GM13976 (cell line): Measurements from ENCODE around the gene TOMM5.
A peak's percentile ranks its signal among the peaks of the same experiment; 100 is the strongest.

ENCODE experiments used
- DNase-seq: peaks from one replicate; pipeline ENCODE4 v3.0.0; 2012; ENCODE audit warnings: low spot score
- in situ Hi-C: fragments of 300-500 bp; cut with MboI; formaldehyde crosslinking; loops from one replicate; pipeline ENCODE4 v1.12.0; 2022; ENCODE audit warnings: low sequenced_read_pairs, mixed read lengths, inconsistent platforms; ENCODE audit not compliant: unreplicated experiment
- TF ChIP-seq, protein P1 (sequence below): IDR thresholded peaks from 2 replicates; pipeline ENCODE4 v1.5.1; 2012; ENCODE audit warnings: borderline replicate concordance, mild to moderate bottlenecking; ENCODE audit not compliant: insufficient read depth; ENCODE audit errors: extremely low read depth, missing control alignments, control extremely low read depth

Gene TOMM5

DNA sequence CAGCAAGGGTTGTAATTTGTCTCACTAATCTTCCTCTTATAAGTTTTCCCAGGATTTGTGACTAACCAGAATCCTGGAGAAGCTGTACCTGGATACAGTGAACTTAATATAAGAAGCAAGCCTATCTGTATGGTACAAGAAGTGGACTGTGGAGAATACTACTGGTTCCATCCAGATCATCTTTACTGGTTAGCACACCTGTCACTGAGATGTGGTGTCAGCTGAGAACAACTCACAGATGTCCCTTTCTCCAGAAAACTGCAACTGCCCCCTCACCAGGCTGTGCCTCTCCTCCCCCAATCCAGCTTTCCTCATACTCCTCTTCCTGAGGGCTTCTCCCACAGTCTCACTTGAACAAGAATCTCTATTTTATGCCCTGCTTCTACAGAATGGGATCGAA, 21.1 kb downstream of the TOMM5 start:
- in situ Hi-C loops = no loop called here
- TF ChIP-seq, protein P1, sequence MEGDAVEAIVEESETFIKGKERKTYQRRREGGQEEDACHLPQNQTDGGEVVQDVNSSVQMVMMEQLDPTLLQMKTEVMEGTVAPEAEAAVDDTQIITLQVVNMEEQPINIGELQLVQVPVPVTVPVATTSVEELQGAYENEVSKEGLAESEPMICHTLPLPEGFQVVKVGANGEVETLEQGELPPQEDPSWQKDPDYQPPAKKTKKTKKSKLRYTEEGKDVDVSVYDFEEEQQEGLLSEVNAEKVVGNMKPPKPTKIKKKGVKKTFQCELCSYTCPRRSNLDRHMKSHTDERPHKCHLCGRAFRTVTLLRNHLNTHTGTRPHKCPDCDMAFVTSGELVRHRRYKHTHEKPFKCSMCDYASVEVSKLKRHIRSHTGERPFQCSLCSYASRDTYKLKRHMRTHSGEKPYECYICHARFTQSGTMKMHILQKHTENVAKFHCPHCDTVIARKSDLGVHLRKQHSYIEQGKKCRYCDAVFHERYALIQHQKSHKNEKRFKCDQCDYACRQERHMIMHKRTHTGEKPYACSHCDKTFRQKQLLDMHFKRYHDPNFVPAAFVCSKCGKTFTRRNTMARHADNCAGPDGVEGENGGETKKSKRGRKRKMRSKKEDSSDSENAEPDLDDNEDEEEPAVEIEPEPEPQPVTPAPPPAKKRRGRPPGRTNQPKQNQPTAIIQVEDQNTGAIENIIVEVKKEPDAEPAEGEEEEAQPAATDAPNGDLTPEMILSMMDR = no peak
- no peak for DNase-seq

DNA sequence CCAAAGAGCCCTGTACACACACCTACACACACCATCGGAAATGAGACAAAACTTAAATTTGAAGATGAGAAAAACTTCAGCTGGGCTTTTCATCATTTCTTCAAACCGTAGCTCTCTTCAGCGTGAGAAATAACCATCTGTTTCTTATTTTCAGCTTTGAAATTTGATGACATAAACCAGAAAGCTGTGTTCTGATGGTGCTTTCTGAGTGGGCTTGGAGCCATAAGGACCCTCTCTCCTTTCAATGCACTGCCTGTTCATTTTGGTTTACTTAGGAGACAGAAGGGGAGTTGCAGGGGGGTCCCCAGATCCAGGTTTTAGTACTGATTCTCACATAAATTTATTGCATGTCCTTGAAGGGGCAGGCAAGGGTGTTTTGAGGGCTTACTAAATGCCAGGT, 25.7 kb downstream of the TOMM5 start:
- in situ Hi-C loops = no loop called here
- TF ChIP-seq, protein P1 = no peak

DNA sequence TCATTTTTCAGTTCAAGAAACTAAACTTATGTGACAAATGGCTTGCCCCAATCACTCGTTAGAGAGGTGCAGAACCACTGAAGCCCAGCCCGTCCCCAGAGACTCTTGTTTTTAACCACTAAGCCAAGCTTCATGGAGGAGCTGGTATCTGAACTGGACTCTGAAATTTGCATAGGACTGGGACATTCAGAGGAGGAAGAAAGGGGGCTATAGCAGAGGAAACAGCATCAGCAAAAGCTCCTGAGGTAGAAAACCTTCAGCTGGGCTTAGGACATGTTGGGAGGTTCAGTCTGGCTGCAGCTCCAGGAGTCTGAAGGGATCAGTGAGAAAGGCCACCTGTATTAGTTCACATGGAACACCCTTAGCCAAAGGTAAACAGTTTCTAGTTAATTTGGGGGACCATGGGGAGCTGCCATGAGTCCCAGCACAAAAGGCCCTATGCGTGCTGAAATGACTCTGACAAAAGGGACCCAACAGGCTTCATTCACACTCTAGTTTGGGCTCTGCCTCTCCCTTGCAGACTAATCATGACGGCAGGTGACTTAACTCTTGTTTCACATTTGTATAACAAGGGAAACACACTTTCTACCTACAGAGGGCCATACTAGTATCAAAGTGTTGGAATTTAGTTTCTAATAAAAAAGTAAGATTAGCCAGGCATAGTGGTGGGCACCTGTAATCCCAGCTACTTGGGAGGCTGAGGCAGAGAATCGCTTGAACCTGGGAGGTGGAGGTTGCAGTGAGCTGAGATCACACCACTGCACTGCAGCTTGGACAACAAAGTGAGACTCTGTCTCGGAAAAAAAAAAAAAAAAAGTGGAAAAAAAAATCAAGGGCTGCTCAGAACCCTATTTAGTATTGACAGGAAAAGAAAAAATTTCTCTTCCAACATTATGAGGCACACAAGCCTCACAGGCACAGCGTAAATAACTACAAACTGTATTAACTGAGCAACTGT, 26.5 kb downstream of the TOMM5 start:
- peak; percentile 50 for DNase-seq
- TF ChIP-seq, protein P1 = no peak
- in situ Hi-C loops = no loop called here

More for the DNA sequence above, 25.7 kb downstream of the TOMM5 start:
- no peak for DNase-seq

DNA sequence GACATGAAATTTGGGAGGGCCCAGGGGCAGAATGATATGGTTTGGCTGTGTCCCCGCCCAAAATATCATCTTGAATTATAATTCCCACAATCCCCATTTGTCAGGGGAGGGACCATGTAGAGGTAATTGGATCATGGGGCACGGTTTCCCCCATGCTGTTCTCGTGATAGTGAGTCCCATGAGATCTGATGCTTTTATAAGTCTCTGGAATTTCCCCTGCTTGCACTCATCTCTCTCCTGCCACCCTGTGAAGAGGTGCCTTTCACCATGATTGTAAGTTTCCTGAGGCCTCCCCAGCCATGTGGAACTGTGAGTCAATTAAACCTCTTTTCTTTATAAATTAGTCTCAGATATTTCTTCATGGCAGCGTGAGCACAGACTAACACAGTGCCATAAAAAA, 27.5 kb downstream of the TOMM5 start:
- no peak for DNase-seq
- in situ Hi-C loops = no loop called here

DNA sequence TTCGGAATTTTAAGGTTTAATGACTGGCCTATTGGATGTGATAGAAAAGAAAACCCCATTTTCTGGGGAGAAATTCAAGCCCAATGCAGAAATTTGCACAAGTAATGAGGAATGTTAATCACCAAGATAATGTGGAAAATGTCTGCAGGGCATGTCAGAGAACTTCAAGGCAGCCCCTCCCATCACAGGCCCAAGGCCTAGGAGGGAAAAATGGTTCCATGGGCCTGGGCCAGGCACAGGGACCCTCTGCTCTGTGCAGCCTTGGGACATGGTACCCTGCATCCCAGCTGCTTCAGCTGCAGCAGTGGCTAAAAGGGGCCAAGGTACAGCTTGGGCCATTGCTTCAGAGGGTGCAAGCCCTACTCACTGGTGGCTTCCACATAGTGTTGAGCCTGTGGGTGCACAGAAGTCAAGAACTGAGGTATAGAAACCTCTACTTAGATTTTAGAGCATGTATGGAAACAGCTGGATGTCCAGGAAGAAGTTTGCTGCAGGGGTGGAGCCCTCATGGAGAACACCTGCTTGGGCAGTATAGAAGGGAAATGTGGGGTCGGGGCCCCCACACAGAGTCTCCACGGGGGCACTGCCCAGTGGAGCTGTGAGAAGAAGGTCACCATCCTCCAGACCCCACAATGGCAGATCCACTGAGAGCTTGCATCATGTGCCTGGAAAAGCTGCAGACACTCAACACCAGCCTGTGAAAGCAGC, 28.4 kb downstream of the TOMM5 start:
- in situ Hi-C loops = no loop called here
- no peak for DNase-seq

More for the DNA sequence above, 27.5 kb downstream of the TOMM5 start:
- TF ChIP-seq, protein P1 = no peak

DNA sequence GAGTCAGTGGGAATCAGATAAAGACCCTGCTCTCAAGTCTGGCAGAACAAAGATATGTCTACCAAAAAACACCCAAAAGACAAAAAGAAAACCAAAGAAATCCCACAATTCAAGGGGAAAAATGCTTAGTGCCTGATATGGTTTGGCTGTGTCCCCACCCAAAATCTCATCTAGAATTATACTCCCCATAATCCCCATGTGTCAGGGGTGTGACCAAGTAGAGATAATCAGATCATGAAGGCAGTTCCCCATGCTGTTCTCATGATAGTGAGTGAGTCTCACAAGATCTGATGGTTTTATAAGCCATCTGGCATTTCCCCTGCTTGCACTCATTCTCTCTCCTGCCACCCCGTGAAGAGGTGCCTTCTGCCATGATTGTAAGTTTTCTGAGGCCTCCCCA, 29.6 kb downstream of the TOMM5 start:
- DNase-seq = no peak
- in situ Hi-C loops = no loop called here
- TF ChIP-seq, protein P1 = no peak

More for the DNA sequence above, 28.4 kb downstream of the TOMM5 start:
- TF ChIP-seq, protein P1 = no peak
